ENCODE data around the gene MYOG. TPM values are rescaled to one million over a fixed set of nuclear protein-coding genes. Genes with fewer than 3 reads are reported as not detected.
A peak's percentile ranks its signal among the peaks of the same experiment; 100 is the strongest.

Gene MYOG
- total and polyA plus RNA-seq, 2 donors (not counting 1 experiment from before 2014, with no cell fraction given), result not detected

DNA sequence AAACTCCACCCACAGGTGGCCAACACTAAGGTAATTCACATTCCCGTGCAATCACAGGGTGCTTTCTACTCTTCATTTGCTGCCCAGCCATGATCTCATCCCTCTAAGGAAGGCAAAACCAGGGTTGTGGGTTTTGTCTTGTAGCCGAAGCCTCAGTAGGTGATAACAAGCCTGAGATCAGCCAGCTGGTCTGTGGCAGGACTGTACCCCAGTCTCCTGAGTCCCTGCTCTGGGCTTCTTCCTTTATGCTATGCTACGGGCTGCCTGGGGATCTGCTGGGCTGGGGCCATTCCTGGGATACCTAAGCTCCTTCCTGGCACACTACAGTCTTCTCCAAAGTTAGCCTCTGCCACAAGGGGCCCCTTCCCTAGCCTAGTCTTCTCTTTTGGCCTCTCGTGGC, 49.7 kb downstream of the MYOG start:
- H3K27ac ChIP-seq (ENCODE audit: insufficient read depth, low read length), result no peak overlapping the region

DNA sequence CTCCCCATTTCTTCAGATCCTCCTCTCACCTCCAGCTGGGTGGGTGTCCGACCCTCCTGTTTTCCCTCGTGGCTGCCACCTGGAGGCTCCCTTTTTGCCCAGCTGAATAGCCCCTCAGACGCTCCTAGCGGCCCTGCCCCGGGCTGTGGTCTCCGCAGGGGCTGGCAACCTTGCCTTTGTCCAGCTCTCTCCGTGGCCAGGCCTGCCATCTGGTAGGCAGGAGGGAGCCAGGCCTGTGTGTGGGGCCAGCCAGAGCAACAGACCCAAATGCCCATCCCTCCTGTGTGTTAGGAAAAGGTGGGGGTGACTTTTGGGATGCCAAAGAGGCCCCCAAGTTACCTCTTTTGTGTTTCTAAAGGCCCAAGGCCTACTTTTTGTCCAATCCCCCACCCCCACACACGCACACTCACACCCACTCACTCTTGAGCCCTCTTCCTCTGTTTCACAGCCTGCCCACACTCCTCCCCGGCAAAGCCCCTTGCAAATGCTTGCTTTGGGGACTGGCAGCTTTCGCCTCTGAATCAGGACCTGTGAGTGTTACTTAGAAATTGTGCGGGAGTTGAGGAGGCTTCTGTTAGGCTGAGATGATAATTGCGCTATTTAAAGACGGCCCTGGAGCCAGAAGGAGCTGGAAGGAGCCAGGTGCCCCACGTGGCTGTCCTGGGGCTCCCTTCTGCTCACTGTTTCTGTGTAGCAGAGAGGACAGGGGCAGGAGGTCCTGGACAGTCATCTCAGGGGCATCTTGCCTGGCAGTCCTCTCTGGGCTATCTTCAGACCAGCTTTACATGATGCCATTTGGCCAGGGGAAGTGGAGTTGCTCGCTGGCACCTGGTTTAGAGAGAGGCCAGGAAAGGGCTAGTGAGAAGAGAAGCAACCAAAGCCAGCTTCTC, 50.5 kb downstream of the MYOG start:
- Histone ChIP-seq H3K4me3 (replicated peaks in 1 of 4; ENCODE audit: control extremely low read depth in 1 of 4, insufficient read depth in 1 of 4, low read depth in 3 of 4, low read length in 4 of 4) (no peak overlapping the region), H3K27ac (ENCODE audit: insufficient read depth, low read length) (no peak overlapping the region), H2AFZ (ENCODE audit: low read length) (no peak overlapping the region), H3K79me2 (ENCODE audit: control insufficient read depth, insufficient read depth, low read length) (no peaks in the 10 kb centered on the region), H3K36me3 (ENCODE audit: control insufficient read depth, insufficient read depth, low read length) (no peaks in the 10 kb centered on the region), H3K9ac (ENCODE audit: insufficient read depth, low read length) (no peak overlapping the region), H3K4me1 (ENCODE audit: control insufficient read depth, extremely low read depth, insufficient read depth, low read length) (peaks cover 19% of the 10 kb centered on the region), H3K27me3 (ENCODE audit: control insufficient read depth, insufficient read depth, low read length) (peaks cover 3% of the 10 kb centered on the region), H3K4me2 (ENCODE audit: extremely low read depth, insufficient read depth, low read length) (no peak overlapping the region), H4K20me1 (ENCODE audit: control insufficient read depth, extremely low read depth, insufficient read depth, low read length) (no peaks in the 10 kb centered on the region), H3K9me3 (ENCODE audit: control insufficient read depth, insufficient read depth, low read depth, low read length) (no peaks in the 10 kb centered on the region)
- TF ChIP-seq EZH2 (IDR thresholded peaks at IDR 0.05; ENCODE audit: low read length, missing control alignments) (no peak), CTCF (conservative IDR thresholded peaks at IDR 0.05 in 1 of 2, IDR thresholded peaks at IDR 0.05 in 1 of 2; ENCODE audit: low read depth in 1 of 2, low read length in 2 of 2) (no peak)
- no peak for DNase-seq (ENCODE audit: low read depth in 2 of 2)

More for the DNA sequence above, 49.7 kb downstream of the MYOG start:
- Histone ChIP-seq H4K20me1 (ENCODE audit: control insufficient read depth, extremely low read depth, insufficient read depth, low read length) (no peaks in the 10 kb centered on the region), H3K27me3 (ENCODE audit: control insufficient read depth, insufficient read depth, low read length) (peaks cover 3% of the 10 kb centered on the region), H3K4me2 (ENCODE audit: extremely low read depth, insufficient read depth, low read length) (no peak overlapping the region), H2AFZ (ENCODE audit: low read length) (no peak overlapping the region), H3K9ac (ENCODE audit: insufficient read depth, low read length) (no peak overlapping the region), H3K4me3 (replicated peaks in 1 of 4; ENCODE audit: control extremely low read depth in 1 of 4, insufficient read depth in 1 of 4, low read depth in 3 of 4, low read length in 4 of 4) (no peak overlapping the region), H3K9me3 (ENCODE audit: control insufficient read depth, insufficient read depth, low read depth, low read length) (no peaks in the 10 kb centered on the region), H3K36me3 (ENCODE audit: control insufficient read depth, insufficient read depth, low read length) (no peaks in the 10 kb centered on the region), H3K4me1 (ENCODE audit: control insufficient read depth, extremely low read depth, insufficient read depth, low read length) (peaks cover 19% of the 10 kb centered on the region), H3K79me2 (ENCODE audit: control insufficient read depth, insufficient read depth, low read length) (no peaks in the 10 kb centered on the region)
- DNase-seq (ENCODE audit: low read depth in 2 of 2), result peak in 1 of 2 donors; percentile 33
- no peak for TF ChIP-seq CTCF (conservative IDR thresholded peaks at IDR 0.05 in 1 of 2, IDR thresholded peaks at IDR 0.05 in 1 of 2; ENCODE audit: low read depth in 1 of 2, low read length in 2 of 2)

DNA sequence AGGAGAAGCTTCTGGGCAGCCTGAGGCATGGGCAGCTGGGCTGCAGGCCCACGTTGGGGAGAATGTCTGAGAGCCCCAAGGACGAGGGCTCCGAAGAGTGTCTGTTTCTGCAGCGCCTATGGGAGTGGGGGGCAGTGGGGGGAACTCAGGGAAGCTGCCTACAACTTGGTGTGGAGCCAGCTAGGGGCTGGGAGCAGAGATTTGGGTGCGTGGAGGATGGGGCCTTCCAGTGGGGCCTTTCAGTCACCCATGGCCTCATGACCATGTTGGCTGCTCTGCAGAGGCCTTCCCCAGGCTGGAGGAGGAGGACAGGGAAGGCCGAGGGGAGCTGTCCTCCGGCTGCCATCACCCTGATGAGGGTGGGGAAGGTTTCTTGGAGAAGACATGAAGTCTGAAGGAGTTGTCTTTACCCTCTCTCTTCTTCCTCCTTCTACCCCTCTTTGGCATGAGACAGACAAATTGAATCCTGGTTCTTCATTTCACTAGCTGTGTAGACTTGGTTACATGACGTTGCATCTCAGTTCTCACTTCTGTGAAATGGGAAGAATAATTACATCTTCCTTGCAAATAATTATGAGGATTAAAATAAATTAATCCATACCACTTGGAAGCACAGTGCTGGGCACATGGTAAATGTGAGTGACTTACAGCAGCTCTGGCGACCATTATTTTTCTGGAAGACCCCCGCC, 51.2 kb downstream of the MYOG start:
- DNase-seq (ENCODE audit: low read depth in 2 of 2), result no peak
- Histone ChIP-seq H3K4me1 (ENCODE audit: control insufficient read depth, extremely low read depth, insufficient read depth, low read length) (peaks cover 18% of the 10 kb centered on the region), H2AFZ (ENCODE audit: low read length) (no peak overlapping the region), H3K36me3 (ENCODE audit: control insufficient read depth, insufficient read depth, low read length) (no peaks in the 10 kb centered on the region), H4K20me1 (ENCODE audit: control insufficient read depth, extremely low read depth, insufficient read depth, low read length) (no peaks in the 10 kb centered on the region), H3K4me2 (ENCODE audit: extremely low read depth, insufficient read depth, low read length) (no peak overlapping the region), H3K27ac (ENCODE audit: insufficient read depth, low read length) (no peak overlapping the region), H3K79me2 (ENCODE audit: control insufficient read depth, insufficient read depth, low read length) (no peaks in the 10 kb centered on the region), H3K9ac (ENCODE audit: insufficient read depth, low read length) (no peak overlapping the region), H3K9me3 (ENCODE audit: control insufficient read depth, insufficient read depth, low read depth, low read length) (no peaks in the 10 kb centered on the region), H3K27me3 (ENCODE audit: control insufficient read depth, insufficient read depth, low read length) (peaks cover 3% of the 10 kb centered on the region), H3K4me3 (replicated peaks in 1 of 4; ENCODE audit: control extremely low read depth in 1 of 4, insufficient read depth in 1 of 4, low read depth in 3 of 4, low read length in 4 of 4) (no peak overlapping the region)
- TF ChIP-seq CTCF (conservative IDR thresholded peaks at IDR 0.05 in 1 of 2, IDR thresholded peaks at IDR 0.05 in 1 of 2; ENCODE audit: low read depth in 1 of 2, low read length in 2 of 2), result no peak
- TF ChIP-seq EZH2 (IDR thresholded peaks at IDR 0.05; ENCODE audit: low read length, missing control alignments), result no peak
